Lung (tissue), 12 donors: Measurements from ENCODE around the gene KLLN. TPM values are rescaled to one million over a fixed set of nuclear protein-coding genes. Genes with fewer than 3 reads are reported as not detected.

ENCODE experiments used
- ATAC-seq: fragments of 200-7000 bp; cut with Tn5 transposase; one replicate; pipeline ENCODE4 v1.9.1; 2020; ENCODE audit warnings: moderate number of reproducible peaks; ENCODE audit not compliant: insufficient read depth, low FRiP score
- DNase-seq, 3 donors: peaks; one replicate each; pipeline ENCODE4 v3.0.0-alpha.2; 2013 to 2017
- H3K27ac ChIP-seq, 2 donors: one replicate each; pipeline ENCODE4 v1.5.1; 2013; ENCODE audit warnings: mild to moderate bottlenecking in 2 of 2, moderate library complexity in 2 of 2, control low read depth in 1 of 2, inconsistent platforms in 1 of 2, low read depth in 1 of 2, low read length in 1 of 2
- H3K27me3 ChIP-seq, 3 donors: one replicate each; pipeline ENCODE4 v1.5.1; 2013; ENCODE audit warnings: low read length in 2 of 3; ENCODE audit not compliant: control insufficient read depth in 3 of 3, insufficient read depth in 3 of 3
- H3K36me3 ChIP-seq, 4 donors: one replicate each; pipeline ENCODE4 v1.5.1; 2013; ENCODE audit warnings: low read length in 4 of 4, mild to moderate bottlenecking in 1 of 4, moderate library complexity in 1 of 4; ENCODE audit not compliant: control insufficient read depth in 4 of 4, insufficient read depth in 4 of 4
- H3K4me1 ChIP-seq, 5 donors: one replicate each; pipeline ENCODE4 v1.5.1; 2013; ENCODE audit warnings: low read length in 5 of 5, mild to moderate bottlenecking in 2 of 5, moderate library complexity in 1 of 5; ENCODE audit not compliant: control insufficient read depth in 5 of 5, insufficient read depth in 5 of 5
- H3K4me3 ChIP-seq: one replicate; pipeline ENCODE4 v1.5.1; 2013; ENCODE audit warnings: mild to moderate bottlenecking, control low read depth, moderate library complexity
- H3K9ac ChIP-seq, 2 donors: one replicate each; pipeline ENCODE4 v1.5.1; 2013; ENCODE audit warnings: low read length in 2 of 2, control low read depth in 1 of 2; ENCODE audit not compliant: insufficient read depth in 1 of 2
- H3K9me3 ChIP-seq, 4 donors: one replicate each; pipeline ENCODE4 v1.5.1; 2013; ENCODE audit warnings: low read length in 3 of 4, mild to moderate bottlenecking in 1 of 4, moderate library complexity in 1 of 4; ENCODE audit not compliant: control insufficient read depth in 4 of 4, insufficient read depth in 3 of 4
- CTCF ChIP-seq: IDR thresholded peaks from 2 replicates; pipeline ENCODE4 v1.5.1; 2012; ENCODE audit warnings: mild to moderate bottlenecking; ENCODE audit errors: control extremely low read depth, extremely low read depth
- WGBS, 2 donors: extraction: QIAGEN DNeasy Blood & Tissue Kit; methylation state at CpG; one replicate each; pipeline ENCODE4 v1.1.7; 2013; 5-methylcytosine and 5-hydroxymethylcytosine counted together
- polyA plus RNA-seq, 2 donors: library from polyadenylated mRNA; stranded (reverse); fragments of 200-250 nt; gene quantifications; one replicate each; pipeline ENCODE4 v1.2.1, GENCODE V29; 2013
- total RNA-seq, 2 donors: library from RNA; depleted of rRNA in 1 of 2; stranded (reverse); fragments of >200 nt in 1 of 2; gene quantifications; one replicate each; pipeline ENCODE4 v1.2.1, GENCODE V29; 2014 to 2021
- donor health status: control.
- donor health status: control.
- donor health status: Bipolar disorder and iron deficiency.
- donor health status: healthy.
- donor health status: DM: yes; HTN: yes; CAD: no.

Gene KLLN
- total and polyA plus RNA-seq, 4 donors = 0.14 to 1.5 (median 0.86) TPM

- Histone ChIP-seq H3K36me3 (peaks cover 0 to 7% (median 3%) of the 10 kb centered on the region in 4 donors), H3K9ac (no peak overlapping the region), H3K27ac (no peak overlapping the region), H3K4me1 (peaks cover 0 to 21% (median 3%) of the 10 kb centered on the region in 5 donors), H3K27me3 (no peaks in the 10 kb centered on the region), H3K9me3 (no peaks in the 10 kb centered on the region), H3K4me3 (no peak overlapping the region)
- 27 to 61% methylated on average over 9 of the region's 9 CpGs for WGBS, 2 donors
- DNase-seq = no peak
- TF ChIP-seq CTCF = no peak
- no peak for ATAC-seq
Observed at GRCh38 chr10:87878664-87879459, 15.5 kb upstream of the KLLN start.

GRCh38 chr10:87875929-87876571 is 12.7 kb upstream of the KLLN start:
- H3K27me3 ChIP-seq = no peaks in the 10 kb centered on the region
- H3K9me3 ChIP-seq = no peaks in the 10 kb centered on the region
- no peak overlapping the region for H3K9ac ChIP-seq
- no peak overlapping the region for H3K27ac ChIP-seq
- WGBS, 2 donors = 34 to 40% methylated on average over 4 of the region's 4 CpGs
- peaks cover 0 to 24% (median 5%) of the 10 kb centered on the region in 5 donors for H3K4me1 ChIP-seq
- peaks cover 2 to 17% (median 6%) of the 10 kb centered on the region in 4 donors for H3K36me3 ChIP-seq
- DNase-seq = no peak
- H3K4me3 ChIP-seq = no peak overlapping the region
- no peak for ATAC-seq
- TF ChIP-seq CTCF = no peak

- no peak overlapping the region for H3K27ac ChIP-seq
- WGBS, 2 donors = 69 to 77% methylated on average over 2 of the region's 2 CpGs
- DNase-seq = no peak
- H3K36me3 ChIP-seq = peaks cover 0 to 14% (median 6%) of the 10 kb centered on the region in 4 donors
- no peaks in the 10 kb centered on the region for H3K9me3 ChIP-seq
- no peak for ATAC-seq
- H3K27me3 ChIP-seq = no peaks in the 10 kb centered on the region
- no peak for TF ChIP-seq CTCF
- H3K4me3 ChIP-seq = no peak overlapping the region
- peaks cover 0 to 46% (median 8%) of the 10 kb centered on the region in 5 donors for H3K4me1 ChIP-seq
- no peak overlapping the region for H3K9ac ChIP-seq
Observed at GRCh38 chr10:87873656-87874055, 10.3 kb upstream of the KLLN start.
